ENCODE measurements around the gene SLC9A8.
A peak's percentile ranks its signal among the peaks of the same experiment; 100 is the strongest.
"Not testable (repeated sequence)": the region's sequence is repeated elsewhere in the genome, so short reads cannot be mapped to it uniquely, and the experiment has no call there.

SLC9A8 gene

GRCh38 chr20:49845060-49845459 lies 32.4 kb downstream of the SLC9A8 start:
- H3K4me3 Mint-ChIP-seq: no peak overlapping the region
- H3K36me3 Mint-ChIP-seq (ENCODE audit: low read depth): peaks cover 40% of the 10 kb centered on the region
- no peaks in the 10 kb centered on the region for H3K9me3 Mint-ChIP-seq
- no peak overlapping the region for H3K27ac Mint-ChIP-seq
- H3K4me1 Mint-ChIP-seq (ENCODE audit: low read depth): no peaks in the 10 kb centered on the region
- H3K27me3 Mint-ChIP-seq: no peaks in the 10 kb centered on the region

GRCh38 chr20:49846206-49846807 lies 33.7 kb downstream of the SLC9A8 start:
- Mint-ChIP-seq H3K4me3 (no peak overlapping the region), H3K9me3 (no peaks in the 10 kb centered on the region), H3K27ac (no peak overlapping the region), H3K36me3 (ENCODE audit: low read depth) (peaks cover 44% of the 10 kb centered on the region), H3K4me1 (ENCODE audit: low read depth) (no peaks in the 10 kb centered on the region), H3K27me3 (no peaks in the 10 kb centered on the region)

DNA sequence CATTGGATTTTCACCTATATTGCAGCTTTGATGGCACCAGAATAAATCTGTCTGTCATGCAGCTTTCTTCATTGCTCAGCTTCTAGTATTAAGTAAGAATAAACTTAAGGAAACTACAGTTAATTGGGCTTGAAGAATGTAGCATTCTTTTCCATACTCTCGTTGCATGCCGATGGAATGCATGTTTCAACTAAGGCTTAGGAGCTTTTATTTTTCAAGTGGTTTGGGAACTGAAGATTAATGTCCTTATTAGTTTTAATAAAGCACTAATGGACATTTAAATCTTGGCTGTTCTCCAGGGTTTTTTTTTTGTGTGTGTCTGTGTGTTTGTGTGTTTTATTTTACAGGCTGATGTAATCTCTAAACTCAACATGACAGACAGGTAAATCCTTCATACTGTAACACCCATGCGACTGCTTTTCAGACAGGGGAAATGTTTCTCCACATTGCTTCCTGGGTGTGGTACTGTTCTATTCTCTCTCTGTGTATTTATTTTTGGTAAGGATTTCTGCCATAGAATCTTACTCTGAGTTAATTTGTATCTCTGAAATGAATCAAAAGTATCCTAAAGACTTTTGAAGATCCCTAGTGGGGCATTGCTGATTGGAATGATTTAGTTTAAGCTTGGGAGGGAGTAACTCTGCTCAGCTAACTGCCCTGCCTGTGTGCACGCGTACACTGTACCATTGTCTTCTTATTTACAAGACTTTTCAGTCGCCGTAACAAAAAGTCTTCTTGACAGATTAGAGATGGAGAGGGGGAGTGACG lies 38.0 kb downstream of the SLC9A8 start:
- H3K27ac Mint-ChIP-seq: no peak overlapping the region

DNA sequence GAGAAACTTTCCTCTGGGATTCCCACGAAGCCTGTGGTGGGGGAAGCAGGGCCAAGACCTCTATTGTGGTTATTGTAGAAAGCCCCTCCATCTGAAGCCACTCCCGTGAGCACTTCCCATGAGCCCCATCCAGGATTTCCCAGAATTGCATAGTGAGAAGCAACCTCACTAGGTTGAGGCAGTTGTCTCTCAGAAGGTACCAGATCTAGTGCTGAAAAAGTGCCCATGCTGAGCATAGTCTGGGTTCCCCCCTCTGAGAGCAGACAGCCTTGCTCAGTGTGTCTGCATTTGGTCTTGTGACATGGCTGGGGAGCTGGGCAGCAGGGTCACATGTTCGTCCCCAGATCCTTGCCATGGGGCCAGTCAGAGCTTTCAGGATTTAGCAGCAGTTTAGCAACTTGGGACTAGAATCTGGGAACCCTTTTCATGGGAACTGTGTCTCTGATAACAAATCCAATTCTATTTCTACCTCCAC lies 38.6 kb downstream of the SLC9A8 start:
- peaks cover 3% of the 10 kb centered on the region for H3K4me1 Mint-ChIP-seq (ENCODE audit: low read depth)
- no peaks in the 10 kb centered on the region for H3K9me3 Mint-ChIP-seq
- no peak overlapping the region for H3K27ac Mint-ChIP-seq
- H3K36me3 Mint-ChIP-seq (ENCODE audit: low read depth): peaks cover 58% of the 10 kb centered on the region
- no peak overlapping the region for H3K4me3 Mint-ChIP-seq
- no peaks in the 10 kb centered on the region for H3K27me3 Mint-ChIP-seq

More for the DNA sequence above, 38.0 kb downstream of the SLC9A8 start:
- Mint-ChIP-seq H3K4me3 (no peak overlapping the region), H3K36me3 (ENCODE audit: low read depth) (peaks cover 56% of the 10 kb centered on the region), H3K4me1 (ENCODE audit: low read depth) (peaks cover 3% of the 10 kb centered on the region), H3K9me3 (no peaks in the 10 kb centered on the region), H3K27me3 (no peaks in the 10 kb centered on the region)

- Mint-ChIP-seq H3K27me3 (no peaks in the 10 kb centered on the region), H3K4me3 (no peak overlapping the region), H3K9me3 (no peaks in the 10 kb centered on the region), H3K36me3 (ENCODE audit: low read depth) (peaks cover 64% of the 10 kb centered on the region), H3K27ac (no peak overlapping the region), H3K4me1 (ENCODE audit: low read depth) (peaks cover 3% of the 10 kb centered on the region)
These were observed 39.4 kb downstream of the SLC9A8 start for GRCh38 chr20:49851991-49852390.

DNA sequence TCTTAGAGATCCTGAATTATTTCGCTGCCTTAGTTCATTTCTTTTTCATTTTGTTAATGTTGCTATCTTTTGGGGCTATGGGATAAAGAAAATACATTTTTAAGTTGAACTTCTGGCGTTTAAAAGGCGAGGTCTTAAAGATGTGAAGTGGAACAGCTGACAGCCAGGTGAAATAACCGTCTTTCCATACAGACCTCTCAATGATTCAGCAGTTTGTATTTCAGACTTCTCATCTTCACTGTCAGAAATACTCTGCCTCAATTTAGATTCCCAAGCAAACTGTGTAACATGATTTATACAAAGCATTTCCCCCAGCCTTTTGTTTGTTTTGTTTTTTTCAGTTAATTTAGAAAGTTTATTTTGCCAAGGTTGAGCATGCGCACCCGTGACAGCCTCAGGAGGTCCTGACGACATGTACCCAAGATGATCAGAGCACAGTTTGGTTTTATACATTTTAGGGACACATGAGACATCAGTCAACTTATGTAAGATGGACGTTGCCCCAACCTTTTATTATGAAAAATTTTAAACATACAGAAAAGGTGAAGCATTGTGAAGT lies 40.0 kb downstream of the SLC9A8 start:
- H3K36me3 Mint-ChIP-seq (ENCODE audit: low read depth): peaks cover 62% of the 10 kb centered on the region
- H3K27ac Mint-ChIP-seq: peak overlapping the region; percentile 37
- no peak overlapping the region for H3K4me3 Mint-ChIP-seq

GRCh38 chr20:49853640-49854039 lies 41.0 kb downstream of the SLC9A8 start:
- no peaks in the 10 kb centered on the region for H3K9me3 Mint-ChIP-seq
- peaks cover 61% of the 10 kb centered on the region for H3K36me3 Mint-ChIP-seq (ENCODE audit: low read depth)
- H3K27ac Mint-ChIP-seq: no peak overlapping the region
- peaks cover 3% of the 10 kb centered on the region for H3K4me1 Mint-ChIP-seq (ENCODE audit: low read depth)
- H3K27me3 Mint-ChIP-seq: no peaks in the 10 kb centered on the region
- no peak overlapping the region for H3K4me3 Mint-ChIP-seq

More for the DNA sequence above, 40.0 kb downstream of the SLC9A8 start:
- Mint-ChIP-seq H3K27me3 (no peaks in the 10 kb centered on the region), H3K9me3 (no peaks in the 10 kb centered on the region), H3K4me1 (ENCODE audit: low read depth) (peaks cover 3% of the 10 kb centered on the region)

- no peak overlapping the region for H3K4me3 Mint-ChIP-seq
- H3K9me3 Mint-ChIP-seq: no peaks in the 10 kb centered on the region
- H3K36me3 Mint-ChIP-seq (ENCODE audit: low read depth): peaks cover 54% of the 10 kb centered on the region
- no peaks in the 10 kb centered on the region for H3K27me3 Mint-ChIP-seq
- H3K27ac Mint-ChIP-seq: no peak overlapping the region
- H3K4me1 Mint-ChIP-seq (ENCODE audit: low read depth): peaks cover 3% of the 10 kb centered on the region
These were observed 41.7 kb downstream of the SLC9A8 start for GRCh38 chr20:49854190-49854875.

GRCh38 chr20:49856904-49857303 lies 44.3 kb downstream of the SLC9A8 start:
- Mint-ChIP-seq H3K27ac (no peak overlapping the region), H3K36me3 (ENCODE audit: low read depth) (peaks cover 38% of the 10 kb centered on the region), H3K4me3 (no peak overlapping the region), H3K9me3 (no peaks in the 10 kb centered on the region), H3K4me1 (ENCODE audit: low read depth) (peaks cover 3% of the 10 kb centered on the region), H3K27me3 (no peaks in the 10 kb centered on the region)

- Mint-ChIP-seq H3K4me3 (no peak overlapping the region), H3K9me3 (no peaks in the 10 kb centered on the region), H3K4me1 (ENCODE audit: low read depth) (peaks cover 3% of the 10 kb centered on the region), H3K36me3 (ENCODE audit: low read depth) (peaks cover 31% of the 10 kb centered on the region), H3K27me3 (no peaks in the 10 kb centered on the region), H3K27ac (no peak overlapping the region)
These were observed 45.5 kb downstream of the SLC9A8 start for GRCh38 chr20:49858076-49858585.

GRCh38 chr20:49859011-49859410 lies 46.4 kb downstream of the SLC9A8 start:
- Mint-ChIP-seq H3K36me3 (ENCODE audit: low read depth) (peaks cover 27% of the 10 kb centered on the region), H3K4me3 (no peak overlapping the region), H3K27me3 (no peaks in the 10 kb centered on the region), H3K9me3 (no peaks in the 10 kb centered on the region), H3K27ac (no peak overlapping the region), H3K4me1 (ENCODE audit: low read depth) (peaks cover 3% of the 10 kb centered on the region)

GRCh38 chr20:49859807-49860206 lies 47.2 kb downstream of the SLC9A8 start:
- H3K27me3 Mint-ChIP-seq: no peaks in the 10 kb centered on the region
- no peaks in the 10 kb centered on the region for H3K9me3 Mint-ChIP-seq
- no peak overlapping the region for H3K4me3 Mint-ChIP-seq
- H3K36me3 Mint-ChIP-seq (ENCODE audit: low read depth): peaks cover 29% of the 10 kb centered on the region
- H3K4me1 Mint-ChIP-seq (ENCODE audit: low read depth): no peaks in the 10 kb centered on the region
- H3K27ac Mint-ChIP-seq: no peak overlapping the region

DNA sequence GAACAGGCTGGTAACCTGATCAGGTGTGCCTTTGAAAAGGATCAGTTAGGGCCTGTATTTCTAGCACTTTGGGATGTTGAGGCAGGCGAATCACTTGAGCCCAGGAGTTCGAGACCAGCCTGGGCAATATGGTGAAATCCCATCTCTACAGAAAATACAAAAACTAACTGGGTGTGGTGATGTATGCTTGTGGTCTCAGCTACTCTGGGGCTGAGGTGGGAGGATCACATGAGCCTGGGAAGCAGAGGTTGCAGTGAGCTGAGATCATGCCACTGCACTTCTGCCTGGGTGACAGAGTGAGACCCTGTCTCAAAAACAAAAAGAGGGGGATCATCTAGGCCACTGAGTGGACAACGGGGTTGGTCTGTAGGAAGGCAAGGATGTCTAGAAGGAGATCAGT lies 48.6 kb downstream of the SLC9A8 start:
- H3K27ac Mint-ChIP-seq; H3K27me3 Mint-ChIP-seq; H3K4me3 Mint-ChIP-seq; H3K9me3 Mint-ChIP-seq; H3K4me1 Mint-ChIP-seq (ENCODE audit: low read depth): not testable (repeated sequence)
- peaks cover 36% of the 10 kb centered on the region for H3K36me3 Mint-ChIP-seq (ENCODE audit: low read depth)

- peaks cover 35% of the 10 kb centered on the region for H3K36me3 Mint-ChIP-seq (ENCODE audit: low read depth)
- no peaks in the 10 kb centered on the region for H3K9me3 Mint-ChIP-seq
These were observed 50.1 kb downstream of the SLC9A8 start for GRCh38 chr20:49862607-49863200.

More at GRCh38 chr20:49862607-49863200, 50.1 kb downstream of the SLC9A8 start:
- no peak overlapping the region for H3K27ac Mint-ChIP-seq
- no peaks in the 10 kb centered on the region for H3K27me3 Mint-ChIP-seq
- H3K4me3 Mint-ChIP-seq: no peak overlapping the region
- no peaks in the 10 kb centered on the region for H3K4me1 Mint-ChIP-seq (ENCODE audit: low read depth)
